ENCODE results near the gene TH.

Gene TH

GRCh38 chr11:2135018-2135569 lies 36.5 kb downstream of the TH start:
- Histone ChIP-seq H3K4me1 (ENCODE audit: low read length) (no peaks in the 10 kb centered on the region), H3F3A (ENCODE audit: insufficient read depth, low read length) (no peaks in the 10 kb centered on the region), H2AFZ (ENCODE audit: low read length) (no peak overlapping the region), H3K36me3 (replicated peaks; ENCODE audit: insufficient read depth, low read length) (no peaks in the 10 kb centered on the region), H3K4me2 (ENCODE audit: low read depth, low read length) (no peak overlapping the region), H3K27me3 (replicated peaks; ENCODE audit: insufficient read depth, low read length) (peaks cover 82% of the 10 kb centered on the region), H3K79me2 (ENCODE audit: low read length) (no peaks in the 10 kb centered on the region), H3K9me2 (replicated peaks; ENCODE audit: insufficient read depth, low read length) (no peaks in the 10 kb centered on the region), H3K27ac (ENCODE audit: low read length) (no peak overlapping the region), H4K20me1 (ENCODE audit: insufficient read depth, low read length) (no peaks in the 10 kb centered on the region), H3K9me3 (replicated peaks; ENCODE audit: insufficient read depth, low read length) (no peaks in the 10 kb centered on the region), H3K9ac (ENCODE audit: low read length) (no peak overlapping the region), H3K4me3 (ENCODE audit: low read length) (no peak overlapping the region)
- DNase-seq = no peak
- TF ChIP-seq EZH2 (optimal IDR thresholded peaks at IDR 0.05; ENCODE audit: low read depth, low read length) (no peak), CTCF (IDR thresholded peaks at IDR 0.05; ENCODE audit: low read length) (no peak), EZH2phosphoT487 (IDR thresholded peaks at IDR 0.05; ENCODE audit: low read length) (no peak)

- Histone ChIP-seq H3K9me2 (replicated peaks; ENCODE audit: insufficient read depth, low read length) (no peaks in the 10 kb centered on the region), H2AFZ (ENCODE audit: low read length) (no peak overlapping the region), H3K36me3 (replicated peaks; ENCODE audit: insufficient read depth, low read length) (no peaks in the 10 kb centered on the region), H3K4me2 (ENCODE audit: low read depth, low read length) (no peak overlapping the region), H3K79me2 (ENCODE audit: low read length) (no peaks in the 10 kb centered on the region), H3K4me3 (ENCODE audit: low read length) (no peak overlapping the region), H3F3A (ENCODE audit: insufficient read depth, low read length) (no peaks in the 10 kb centered on the region), H3K27ac (ENCODE audit: low read length) (no peak overlapping the region), H3K9me3 (replicated peaks; ENCODE audit: insufficient read depth, low read length) (no peaks in the 10 kb centered on the region), H4K20me1 (ENCODE audit: insufficient read depth, low read length) (no peaks in the 10 kb centered on the region), H3K4me1 (ENCODE audit: low read length) (no peaks in the 10 kb centered on the region), H3K27me3 (replicated peaks; ENCODE audit: insufficient read depth, low read length) (peaks cover 87% of the 10 kb centered on the region), H3K9ac (ENCODE audit: low read length) (no peak overlapping the region)
- TF ChIP-seq CTCF (IDR thresholded peaks at IDR 0.05; ENCODE audit: low read length) (no peak), EZH2 (optimal IDR thresholded peaks at IDR 0.05; ENCODE audit: low read depth, low read length) (no peak), EZH2phosphoT487 (IDR thresholded peaks at IDR 0.05; ENCODE audit: low read length) (no peak)
- no peak for DNase-seq
These were observed 37.3 kb downstream of the TH start for GRCh38 chr11:2134022-2135010.

GRCh38 chr11:2133241-2134021 lies 38.2 kb downstream of the TH start:
- Histone ChIP-seq H3K27me3 (replicated peaks; ENCODE audit: insufficient read depth, low read length) (peaks cover 95% of the 10 kb centered on the region), H3K36me3 (replicated peaks; ENCODE audit: insufficient read depth, low read length) (no peaks in the 10 kb centered on the region), H2AFZ (ENCODE audit: low read length) (no peak overlapping the region), H4K20me1 (ENCODE audit: insufficient read depth, low read length) (no peaks in the 10 kb centered on the region), H3K9ac (ENCODE audit: low read length) (no peak overlapping the region), H3K79me2 (ENCODE audit: low read length) (no peaks in the 10 kb centered on the region), H3F3A (ENCODE audit: insufficient read depth, low read length) (no peaks in the 10 kb centered on the region), H3K4me2 (ENCODE audit: low read depth, low read length) (no peak overlapping the region), H3K4me3 (ENCODE audit: low read length) (no peak overlapping the region), H3K4me1 (ENCODE audit: low read length) (no peaks in the 10 kb centered on the region), H3K9me2 (replicated peaks; ENCODE audit: insufficient read depth, low read length) (no peaks in the 10 kb centered on the region), H3K27ac (ENCODE audit: low read length) (no peak overlapping the region), H3K9me3 (replicated peaks; ENCODE audit: insufficient read depth, low read length) (no peaks in the 10 kb centered on the region)
- no peak for DNase-seq
- TF ChIP-seq CTCF (IDR thresholded peaks at IDR 0.05; ENCODE audit: low read length) (no peak), EZH2 (optimal IDR thresholded peaks at IDR 0.05; ENCODE audit: low read depth, low read length) (no peak), EZH2phosphoT487 (IDR thresholded peaks at IDR 0.05; ENCODE audit: low read length) (no peak)

Data from MM.1S (cell line).